Measurements from ENCODE around the gene ACAP2.

The ACAP2 gene

DNA sequence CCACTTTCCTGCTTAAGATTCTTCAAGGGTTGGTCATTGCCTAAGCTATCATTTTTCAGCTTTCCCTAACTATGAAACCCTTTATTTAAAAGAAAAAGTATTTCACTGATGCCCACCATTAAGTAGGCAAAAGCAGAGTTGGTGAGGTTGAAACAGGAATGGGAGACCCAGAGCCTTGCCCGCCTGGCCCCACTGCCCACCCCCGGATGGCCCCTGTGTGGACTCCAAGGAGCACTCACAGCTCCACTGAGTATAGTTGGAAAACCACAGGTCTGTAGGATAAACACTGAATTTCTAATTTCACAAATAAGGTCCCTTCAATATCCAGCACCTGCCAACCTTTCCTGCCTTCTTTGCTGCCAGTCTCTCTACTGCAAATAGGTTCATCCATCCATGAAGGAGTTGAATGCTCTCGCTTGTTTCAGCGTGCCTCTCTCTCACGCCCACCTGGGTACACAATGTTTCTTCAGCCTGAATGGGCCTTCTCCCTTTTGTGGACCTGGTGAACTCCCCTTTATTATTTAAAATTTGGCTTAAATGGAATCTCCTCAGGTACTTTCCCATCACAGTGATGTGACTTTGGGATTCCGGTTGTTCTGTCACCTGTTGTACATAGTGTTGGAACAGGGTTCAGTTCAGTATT, 8.7 kb upstream of the ACAP2 start:
- H3K9me3 Mint-ChIP-seq: no peaks in the 10 kb centered on the region
- H3K27ac Mint-ChIP-seq: no peak overlapping the region
- DNase-seq (ENCODE audit: low spot score in 2 of 2): peak in 1 of 2 donors; percentile 12
- no peak overlapping the region for H3K4me3 Mint-ChIP-seq
- H3K4me1 Mint-ChIP-seq: peaks cover under 1% of the 10 kb centered on the region
- no peaks in the 10 kb centered on the region for H3K36me3 Mint-ChIP-seq
- no peak for ATAC-seq

DNA sequence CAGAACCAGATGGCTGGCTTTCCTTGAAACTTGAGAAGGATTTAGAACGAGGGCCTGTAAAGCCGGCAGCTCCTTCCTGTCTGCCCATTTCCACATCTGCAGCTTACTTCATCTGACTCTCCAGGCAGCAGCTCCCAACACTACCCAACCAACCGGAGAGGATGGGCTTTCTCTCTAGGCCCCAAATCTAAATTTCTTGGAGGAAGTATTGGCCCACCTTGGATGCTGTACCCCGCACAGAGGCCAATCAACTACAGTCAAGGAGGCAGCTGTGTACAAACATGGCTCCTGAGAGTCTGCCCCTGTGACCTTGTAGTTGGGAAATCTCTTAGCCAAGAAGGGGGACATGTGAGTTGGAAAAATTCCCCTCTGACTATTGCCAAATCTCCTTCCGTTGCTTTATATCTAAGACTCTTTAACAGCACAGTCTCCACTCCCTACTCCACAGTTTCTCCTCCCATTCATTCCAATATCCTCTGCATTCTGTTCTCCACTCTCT, 8.0 kb upstream of the ACAP2 start:
- Mint-ChIP-seq H3K9me3 (no peaks in the 10 kb centered on the region), H3K27ac (no peak overlapping the region), H3K4me1 (peaks cover 8% of the 10 kb centered on the region), H3K36me3 (no peaks in the 10 kb centered on the region), H3K4me3 (no peak overlapping the region)
- no peak for ATAC-seq
- DNase-seq (ENCODE audit: low spot score in 2 of 2): no peak

DNA sequence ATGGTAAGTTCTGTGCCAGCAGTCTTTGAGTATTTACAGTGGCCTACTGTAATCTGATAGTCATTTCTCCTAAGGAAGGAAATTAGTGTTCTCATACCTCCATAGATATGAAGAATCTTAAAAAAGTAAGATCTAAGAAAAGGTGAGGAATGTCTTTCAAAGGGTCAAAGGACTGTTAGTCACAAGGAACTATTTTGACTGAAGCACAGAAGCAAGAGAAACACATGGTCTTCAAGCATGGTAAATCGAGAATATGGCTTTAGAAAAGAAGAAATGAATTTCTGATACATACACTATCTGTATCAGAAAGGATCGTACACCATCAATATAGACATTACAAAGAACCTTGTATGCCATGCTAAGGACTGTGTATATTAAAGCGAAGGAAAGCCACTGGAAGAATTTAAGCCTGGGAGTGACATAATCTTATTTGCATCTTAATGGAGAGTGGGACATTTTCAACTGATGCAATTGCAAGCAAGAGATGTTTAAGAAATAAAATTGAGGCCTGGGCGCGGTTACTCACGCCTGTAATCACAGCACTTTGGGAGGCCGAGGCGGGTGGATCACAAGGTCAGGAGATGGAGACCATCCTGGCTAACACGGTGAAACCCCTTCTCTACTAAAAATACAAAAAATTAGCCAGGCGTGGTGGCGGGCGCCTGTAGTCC, 5.5 kb upstream of the ACAP2 start:
- Mint-ChIP-seq H3K27ac (no peak overlapping the region), H3K4me1 (peaks cover 19% of the 10 kb centered on the region), H3K36me3 (no peaks in the 10 kb centered on the region), H3K9me3 (no peaks in the 10 kb centered on the region), H3K4me3 (no peak overlapping the region)
- ATAC-seq: no peak
- DNase-seq (ENCODE audit: low spot score in 2 of 2): no peak

DNA sequence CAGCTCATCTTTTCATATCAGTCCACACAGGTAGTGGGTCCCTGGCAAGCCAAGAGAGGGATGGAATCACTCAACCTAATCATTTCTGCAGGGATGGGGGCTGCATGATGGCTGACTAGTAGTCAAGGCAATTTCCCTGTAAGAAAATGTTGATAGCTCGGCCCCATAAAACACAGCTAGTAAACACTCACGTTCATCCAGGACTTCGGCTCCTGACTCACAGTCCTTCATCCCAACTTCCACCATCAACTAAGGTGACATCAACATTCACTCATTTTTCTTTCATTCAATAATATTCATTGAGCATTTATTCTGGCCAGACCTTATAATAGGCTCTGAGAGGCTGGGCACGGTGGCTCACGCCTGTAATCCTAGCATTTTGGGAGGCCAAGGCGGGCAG, 4.4 kb upstream of the ACAP2 start:
- Mint-ChIP-seq H3K9me3 (no peaks in the 10 kb centered on the region), H3K4me1 (peaks cover 22% of the 10 kb centered on the region), H3K4me3 (no peak overlapping the region), H3K36me3 (peaks cover under 1% of the 10 kb centered on the region), H3K27ac (no peak overlapping the region)
- ATAC-seq: no peak
- no peak for DNase-seq (ENCODE audit: low spot score in 2 of 2)

DNA sequence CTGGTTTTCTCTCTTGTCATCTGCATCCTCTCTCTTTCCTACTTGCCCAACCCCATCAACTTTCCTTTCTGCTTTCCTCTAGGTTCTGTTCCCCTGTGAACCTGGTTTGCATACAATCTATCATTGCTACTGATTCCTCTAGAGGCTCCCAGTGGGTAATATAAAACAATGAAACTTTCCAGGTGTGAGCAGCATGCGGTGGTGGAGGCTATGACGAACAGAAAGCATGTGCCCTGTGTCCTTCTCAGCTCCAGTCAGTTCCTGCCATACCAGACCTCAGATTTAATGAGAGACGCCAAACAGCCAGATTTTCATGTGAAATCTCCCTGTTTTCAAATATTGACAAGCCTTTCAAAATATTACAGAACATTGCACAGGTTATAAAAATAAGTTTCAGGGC, 3.5 kb upstream of the ACAP2 start:
- Mint-ChIP-seq H3K4me1 (peaks cover 22% of the 10 kb centered on the region), H3K9me3 (no peaks in the 10 kb centered on the region), H3K27ac (no peak overlapping the region), H3K36me3 (peaks cover 9% of the 10 kb centered on the region), H3K4me3 (no peak overlapping the region)
- peak in 1 of 2 donors; percentile 42 for DNase-seq (ENCODE audit: low spot score in 2 of 2)
- no peak for ATAC-seq

DNA sequence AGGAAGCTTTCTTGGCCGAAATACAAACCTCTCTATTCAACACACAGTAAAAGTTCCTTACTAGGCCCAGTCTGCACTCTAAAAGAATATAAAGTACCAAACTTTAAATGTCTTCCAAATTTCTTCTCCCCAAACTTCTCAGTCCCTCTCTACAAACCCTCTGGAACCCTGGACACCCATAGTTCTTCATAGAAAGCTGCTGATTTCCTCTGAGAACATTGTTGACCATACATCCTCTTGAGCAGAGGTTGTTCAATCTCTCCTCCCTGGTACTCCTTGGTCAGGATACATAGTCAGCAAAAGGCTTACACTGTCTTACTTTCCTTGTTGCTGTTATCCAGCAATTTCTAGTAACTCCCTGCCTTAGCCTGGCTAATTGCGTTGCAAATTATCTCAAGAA, 3.1 kb upstream of the ACAP2 start:
- DNase-seq (ENCODE audit: low spot score in 2 of 2) (no peak), ATAC-seq (no peak)
- Mint-ChIP-seq H3K36me3 (peaks cover 13% of the 10 kb centered on the region), H3K4me1 (peaks cover 22% of the 10 kb centered on the region), H3K9me3 (no peaks in the 10 kb centered on the region), H3K27ac (no peak overlapping the region), H3K4me3 (no peak overlapping the region)

DNA sequence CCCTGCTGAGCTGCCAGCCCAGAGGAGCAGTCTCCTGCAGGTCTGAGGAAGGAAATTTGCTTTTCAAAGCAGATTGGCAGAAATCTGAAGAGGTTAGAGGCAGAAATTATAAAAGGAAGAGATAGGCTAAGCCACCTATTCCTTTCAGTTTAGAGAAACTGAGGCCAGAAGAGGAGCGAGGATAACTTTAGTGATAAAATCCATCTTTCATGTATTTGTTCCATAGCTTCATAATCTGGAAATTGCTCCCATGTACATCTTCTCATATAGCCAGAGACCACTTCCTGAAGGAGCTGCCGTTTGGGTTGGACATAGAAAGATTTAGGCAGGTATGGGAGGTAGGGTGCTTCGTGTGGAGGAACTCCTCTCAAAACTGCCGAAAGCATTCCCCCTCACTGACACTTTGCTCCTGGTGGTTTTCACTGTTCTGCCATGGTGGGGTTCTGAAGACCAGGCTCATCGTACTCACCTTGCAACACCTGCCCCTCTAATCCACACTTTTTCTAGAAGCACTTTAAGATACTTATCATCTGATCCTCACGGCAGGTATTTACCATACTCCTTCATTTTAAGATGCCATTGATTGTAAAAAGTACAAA, 670 bp upstream of the ACAP2 start:
- peak overlapping the region; percentile 97 for H3K4me3 Mint-ChIP-seq
- H3K9me3 Mint-ChIP-seq: no peaks in the 10 kb centered on the region
- H3K36me3 Mint-ChIP-seq: peaks cover 14% of the 10 kb centered on the region
- H3K27ac Mint-ChIP-seq: peak overlapping the region; percentile 95
- ATAC-seq (no peak), DNase-seq (ENCODE audit: low spot score in 2 of 2) (peak in 1 of 2 donors; percentile 56)
- H3K4me1 Mint-ChIP-seq: peaks cover 27% of the 10 kb centered on the region

DNA sequence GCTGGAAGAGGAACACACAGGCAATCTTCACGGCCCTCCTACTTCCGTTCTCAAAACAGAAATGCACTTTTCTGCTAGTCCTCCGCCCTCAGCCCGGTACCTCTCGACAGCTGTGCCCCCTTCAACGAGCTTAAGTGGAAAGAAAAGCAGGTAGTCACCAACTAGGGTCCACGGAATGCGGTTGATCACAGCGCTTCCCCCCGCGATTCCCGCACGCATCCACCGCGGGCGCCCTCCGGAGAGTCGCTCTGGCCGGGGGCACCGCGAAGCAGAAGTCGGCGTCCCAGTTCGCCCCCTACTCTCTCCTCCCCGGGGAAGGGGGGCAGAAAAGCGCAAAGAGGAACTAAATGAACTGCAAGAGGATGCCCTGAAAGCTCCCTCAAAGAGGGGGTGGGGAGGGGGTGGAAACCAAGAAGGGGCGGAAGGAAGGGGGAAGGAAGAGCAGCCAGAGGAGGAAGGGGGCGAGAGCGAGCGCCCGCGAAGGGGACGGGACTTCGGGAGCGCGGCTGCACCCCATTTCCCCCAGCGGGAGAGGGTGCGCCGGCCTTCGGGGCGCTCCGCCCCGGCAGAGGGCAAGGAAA, 738 bp downstream of the ACAP2 start:
- Mint-ChIP-seq H3K27ac (peak overlapping the region; percentile 95), H3K4me3 (peak overlapping the region; percentile 97), H3K36me3 (peaks cover 14% of the 10 kb centered on the region), H3K9me3 (no peaks in the 10 kb centered on the region), H3K4me1 (peaks cover 27% of the 10 kb centered on the region)
- DNase-seq (ENCODE audit: low spot score in 2 of 2) (peak; percentile 17 to 76), ATAC-seq (peak; percentile 1)

DNA sequence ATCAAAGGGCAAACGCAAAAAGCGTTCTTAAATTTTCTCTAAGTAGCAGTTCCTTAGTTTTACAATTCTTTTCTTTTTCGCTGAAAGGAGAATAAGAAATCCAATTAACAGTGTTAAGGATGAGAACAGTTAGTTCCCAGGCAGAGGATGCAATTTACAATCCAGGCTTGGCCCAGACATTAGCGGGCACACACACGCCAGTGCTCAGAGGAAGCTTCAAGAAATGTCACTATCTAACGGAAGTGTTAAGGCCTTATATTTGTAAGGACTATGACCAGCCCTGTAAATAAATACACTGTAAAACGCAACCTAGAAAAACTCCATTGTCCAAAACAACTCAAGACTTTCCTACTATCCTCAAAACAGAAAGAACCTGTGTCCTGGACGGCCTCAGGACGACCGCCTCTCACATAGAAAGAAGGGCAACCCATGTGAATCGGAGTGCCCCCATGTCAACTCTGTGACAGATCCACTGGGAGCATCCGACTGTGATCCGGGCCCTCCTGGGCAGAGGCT, 1.3 kb downstream of the ACAP2 start:
- Mint-ChIP-seq H3K4me3 (peak overlapping the region; percentile 97), H3K4me1 (peaks cover 27% of the 10 kb centered on the region), H3K36me3 (peaks cover 14% of the 10 kb centered on the region), H3K9me3 (no peaks in the 10 kb centered on the region), H3K27ac (peak overlapping the region; percentile 95)
- DNase-seq (ENCODE audit: low spot score in 2 of 2): no peak
- no peak for ATAC-seq

DNA sequence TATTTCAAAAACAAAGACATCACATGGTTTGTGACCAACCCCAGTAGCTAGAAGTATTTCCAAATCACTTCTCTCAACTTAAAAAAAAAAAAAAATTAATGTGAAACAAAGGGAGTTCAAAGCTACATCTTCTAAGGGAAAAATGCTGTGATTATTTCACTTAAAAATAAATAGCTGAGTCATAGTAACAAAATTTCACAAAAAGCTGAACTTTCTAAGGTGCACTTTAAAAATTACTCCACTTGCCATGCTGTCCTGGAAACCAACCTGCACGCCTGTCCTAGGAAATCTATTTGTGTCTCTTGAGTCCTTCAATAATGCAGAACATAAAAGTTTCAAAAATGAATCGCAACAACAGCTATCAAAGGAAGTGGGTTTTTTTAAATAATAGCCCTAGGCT, 1.8 kb downstream of the ACAP2 start:
- Mint-ChIP-seq H3K36me3 (peaks cover 14% of the 10 kb centered on the region), H3K4me3 (peak overlapping the region; percentile 97), H3K27ac (peak overlapping the region; percentile 95), H3K4me1 (peaks cover 23% of the 10 kb centered on the region), H3K9me3 (no peaks in the 10 kb centered on the region)
- ATAC-seq (no peak), DNase-seq (ENCODE audit: low spot score in 2 of 2) (no peak)

DNA sequence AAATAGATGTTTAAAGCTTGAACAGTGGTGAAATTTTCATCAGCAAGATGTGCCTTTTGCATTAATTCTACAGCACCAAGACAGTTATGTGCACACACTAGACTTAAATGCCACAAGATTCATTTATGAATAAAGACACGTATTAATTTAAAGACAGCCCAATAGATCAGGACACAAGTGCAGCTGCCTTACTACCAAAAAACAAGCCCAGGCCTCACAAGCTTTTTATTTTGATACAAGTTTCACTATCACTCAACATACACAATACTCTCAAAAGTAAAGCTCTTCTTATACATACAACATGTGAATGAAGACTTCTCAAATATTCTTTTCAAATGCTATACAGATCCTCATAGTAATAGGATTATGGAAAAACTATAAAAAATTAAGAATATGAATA, 2.4 kb downstream of the ACAP2 start:
- H3K4me1 Mint-ChIP-seq: peaks cover 25% of the 10 kb centered on the region
- H3K4me3 Mint-ChIP-seq: peak overlapping the region; percentile 97
- ATAC-seq: no peak

DNA sequence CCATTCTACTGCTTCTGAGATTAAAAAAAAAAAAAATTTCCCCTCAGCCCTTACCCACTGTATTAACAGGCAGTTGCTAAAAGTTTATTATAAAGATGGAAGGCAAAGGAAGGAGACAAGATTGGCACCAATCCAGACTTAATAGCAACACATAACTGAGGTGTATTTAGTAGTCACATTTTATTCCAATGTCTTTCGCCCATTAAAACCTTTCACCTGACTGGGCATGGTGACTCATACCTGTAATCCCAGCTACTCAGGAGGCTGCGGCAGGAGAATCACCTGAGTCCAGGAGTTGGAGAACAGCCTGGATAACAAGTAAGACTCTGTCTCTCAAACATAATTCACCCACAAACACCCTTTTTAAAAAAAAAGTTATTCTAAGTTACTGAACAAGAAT, 4.4 kb downstream of the ACAP2 start:
- no peak overlapping the region for H3K27ac Mint-ChIP-seq
- H3K4me3 Mint-ChIP-seq: no peak overlapping the region
- no peak for DNase-seq (ENCODE audit: low spot score in 2 of 2)
- peaks cover 35% of the 10 kb centered on the region for H3K4me1 Mint-ChIP-seq
- peaks cover 14% of the 10 kb centered on the region for H3K36me3 Mint-ChIP-seq
- no peaks in the 10 kb centered on the region for H3K9me3 Mint-ChIP-seq
- ATAC-seq: no peak

More for the DNA sequence above, 2.4 kb downstream of the ACAP2 start:
- H3K27ac Mint-ChIP-seq: peak overlapping the region; percentile 20
- no peaks in the 10 kb centered on the region for H3K9me3 Mint-ChIP-seq
- DNase-seq (ENCODE audit: low spot score in 2 of 2): no peak
- H3K36me3 Mint-ChIP-seq: peaks cover 14% of the 10 kb centered on the region

DNA sequence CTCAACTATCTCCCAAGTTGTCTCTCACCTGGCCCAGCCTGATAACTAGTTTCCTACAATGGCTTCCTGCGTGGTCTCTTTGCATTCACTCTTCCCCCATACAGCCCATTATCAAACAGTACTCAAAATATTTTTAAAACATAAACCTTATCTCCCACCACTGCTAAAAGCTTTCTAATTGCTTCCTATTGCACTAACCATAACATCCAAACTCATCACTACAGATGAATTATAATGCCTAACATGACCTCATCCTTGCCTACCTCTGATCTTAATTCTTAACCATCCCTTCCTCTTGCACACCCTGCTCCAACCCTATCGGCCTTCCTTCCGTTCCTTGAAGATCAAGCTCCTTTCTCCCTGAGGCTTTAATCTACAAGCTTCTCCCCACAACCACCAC, 17.0 kb downstream of the ACAP2 start:
- ATAC-seq: no peak
- no peaks in the 10 kb centered on the region for H3K9me3 Mint-ChIP-seq
- H3K36me3 Mint-ChIP-seq: no peaks in the 10 kb centered on the region
- no peak overlapping the region for H3K27ac Mint-ChIP-seq
- H3K4me1 Mint-ChIP-seq: peaks cover 36% of the 10 kb centered on the region
- DNase-seq (ENCODE audit: low spot score in 2 of 2): no peak
- H3K4me3 Mint-ChIP-seq: no peak overlapping the region

DNA sequence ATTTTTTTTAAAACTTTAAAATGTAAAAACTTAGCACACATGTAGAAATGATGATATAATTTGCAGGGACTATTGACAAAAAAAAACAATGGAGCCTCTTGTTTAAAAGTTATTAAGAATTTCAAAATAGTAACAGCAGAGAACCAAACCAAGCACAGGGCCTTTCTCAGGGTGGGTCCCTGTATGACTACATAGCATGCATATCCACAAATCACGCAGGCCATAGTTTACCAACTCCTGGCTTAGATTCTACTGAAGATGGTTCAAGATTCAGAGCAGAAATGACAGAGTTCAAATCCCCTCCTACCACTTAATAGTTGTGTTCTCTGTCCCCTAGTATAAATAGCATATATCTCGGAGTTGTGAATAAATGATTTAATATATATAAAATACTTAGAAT, 19.0 kb downstream of the ACAP2 start:
- Mint-ChIP-seq H3K4me1 (peaks cover 38% of the 10 kb centered on the region), H3K27ac (no peak overlapping the region), H3K36me3 (no peaks in the 10 kb centered on the region), H3K9me3 (no peaks in the 10 kb centered on the region), H3K4me3 (no peak overlapping the region)
- DNase-seq (ENCODE audit: low spot score in 2 of 2) (no peak), ATAC-seq (no peak)

DNA sequence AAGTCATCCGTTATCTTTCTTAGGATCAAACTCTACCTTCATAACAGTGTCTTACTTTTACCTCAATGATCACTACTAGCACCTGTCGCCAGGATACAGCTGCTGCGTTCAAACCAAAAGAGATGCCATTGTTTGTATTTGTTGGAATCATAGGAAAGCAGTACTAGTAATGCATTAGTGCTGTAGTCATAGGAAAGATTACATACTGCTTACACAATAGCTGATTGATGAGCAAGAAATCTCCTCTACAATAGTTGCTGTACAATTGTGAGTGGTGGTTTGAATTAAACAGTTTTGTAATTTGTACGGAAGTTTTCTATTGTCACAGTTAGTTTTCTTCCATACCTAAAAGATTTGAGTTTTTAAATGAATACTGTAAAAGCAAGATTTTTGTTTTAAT, 21.4 kb downstream of the ACAP2 start:
- ATAC-seq (no peak), DNase-seq (ENCODE audit: low spot score in 2 of 2) (no peak)
- no peaks in the 10 kb centered on the region for H3K9me3 Mint-ChIP-seq
- no peak overlapping the region for H3K4me3 Mint-ChIP-seq
- no peaks in the 10 kb centered on the region for H3K36me3 Mint-ChIP-seq
- no peak overlapping the region for H3K27ac Mint-ChIP-seq
- peaks cover 47% of the 10 kb centered on the region for H3K4me1 Mint-ChIP-seq

Measured in stimulated activated effector memory CD8-positive, alpha-beta T cell treated with anti-CD3 and anti-CD28 coated beads, Interleukin-12 subunit alpha, Interleukin-12 subunit beta, amount 100 ng/mL, for 72 hours (primary cell).